ENCODE measurements around the gene CHRNG. TPM values are rescaled to one million over a fixed set of nuclear protein-coding genes. Genes with fewer than 3 reads are reported as not detected.

CHRNG gene
- polyA plus RNA-seq, 2 of the 4 experiments (the other 2 are of a cell fraction): not detected

GRCh38 chr2:232503809-232504323 is 35.6 kb upstream of the CHRNG start:
- ChIA-PET POLR2A (no interaction called here), CTCF (interaction anchor here (0.7 to 1.4 kb wide), 4 partner anchors 18 to 85 kb away, joined by 3 to 5 read pairs (median 4); no protein-coding TSS in a partner anchor)
- WGBS (ENCODE audit: missing lambda C conversion rate): 86% methylated on average over 16 of the region's 16 CpGs
- Histone ChIP-seq H3K4me3 (no peak overlapping the region), H3K9me3 (no peaks in the 10 kb centered on the region), H3K27ac (peak overlapping the region in 1 of 2 experiments; percentile 85; a peak in 2 of 6 replicates), H3K4me2 (no peak overlapping the region; the same call in 2 of the 3 replicates), H3K4me1 (peaks cover 24% of the 10 kb centered on the region)
- FAIRE-seq (no peak), ATAC-seq (no peak), DNase-seq (ENCODE audit: low read depth in 1 of 2, low spot score in 1 of 2) (no peak)
- TF ChIP-seq USF2 (IDR thresholded peaks at IDR 0.05): no peak
- TF ChIP-seq POLR2AphosphoS2 (conservative IDR thresholded peaks at IDR 0.05; ENCODE audit: low read length): no peak
- no peak for TF ChIP-seq NPAS2 (CRISPR knock-in tag; IDR thresholded peaks at IDR 0.05; ENCODE audit: borderline replicate concordance)
- TF ChIP-seq EHMT2 (IDR thresholded peaks at IDR 0.05; ENCODE audit: low read depth): no peak
- TF ChIP-seq ZC3H11A (IDR thresholded peaks at IDR 0.05): no peak
- TF ChIP-seq NFE2L2 (conservative IDR thresholded peaks at IDR 0.05; ENCODE audit: low read length): no peak
- TF ChIP-seq, protein P1, sequence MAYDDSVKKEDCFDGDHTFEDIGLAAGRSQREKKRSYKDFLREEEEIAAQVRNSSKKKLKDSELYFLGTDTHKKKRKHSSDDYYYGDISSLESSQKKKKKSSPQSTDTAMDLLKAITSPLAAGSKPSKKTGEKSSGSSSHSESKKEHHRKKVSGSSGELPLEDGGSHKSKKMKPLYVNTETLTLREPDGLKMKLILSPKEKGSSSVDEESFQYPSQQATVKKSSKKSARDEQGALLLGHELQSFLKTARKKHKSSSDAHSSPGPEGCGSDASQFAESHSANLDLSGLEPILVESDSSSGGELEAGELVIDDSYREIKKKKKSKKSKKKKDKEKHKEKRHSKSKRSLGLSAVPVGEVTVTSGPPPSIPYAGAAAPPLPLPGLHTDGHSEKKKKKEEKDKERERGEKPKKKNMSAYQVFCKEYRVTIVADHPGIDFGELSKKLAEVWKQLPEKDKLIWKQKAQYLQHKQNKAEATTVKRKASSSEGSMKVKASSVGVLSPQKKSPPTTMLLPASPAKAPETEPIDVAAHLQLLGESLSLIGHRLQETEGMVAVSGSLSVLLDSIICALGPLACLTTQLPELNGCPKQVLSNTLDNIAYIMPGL (CRISPR knock-in tag; IDR thresholded peaks at IDR 0.05; ENCODE audit: borderline replicate concordance): no peak
- TF ChIP-seq EP300 (IDR thresholded peaks at IDR 0.05): no peak
- no peak for TF ChIP-seq KDM5A (IDR thresholded peaks at IDR 0.05)
- TF ChIP-seq PBX3 (IDR thresholded peaks at IDR 0.05): no peak
- TF ChIP-seq POLR2A (IDR thresholded peaks at IDR 0.05; ENCODE audit: low read length): no peak
- TF ChIP-seq ZFP36 (IDR thresholded peaks at IDR 0.05; ENCODE audit: borderline replicate concordance, partially characterized antibody): no peak
- TF ChIP-seq MAZ (IDR thresholded peaks at IDR 0.05; ENCODE audit: borderline replicate concordance, low read depth, low read length): no peak
- no peak for TF ChIP-seq RAD21 (conservative IDR thresholded peaks at IDR 0.05 in 1 of 2, IDR thresholded peaks at IDR 0.05 in 1 of 2)
- no peak for TF ChIP-seq NR3C1 (IDR thresholded peaks at IDR 0.05)
- TF ChIP-seq HEYL (CRISPR knock-in tag; IDR thresholded peaks at IDR 0.05): no peak
- TF ChIP-seq HES2 (IDR thresholded peaks at IDR 0.05): no peak
- TF ChIP-seq CHD4 (IDR thresholded peaks at IDR 0.05; ENCODE audit: borderline replicate concordance): no peak
- no peak for TF ChIP-seq FOSL2 (IDR thresholded peaks at IDR 0.05)
- no peak for TF ChIP-seq FOSL2 (CRISPR knock-in tag; IDR thresholded peaks at IDR 0.05)

DNA sequence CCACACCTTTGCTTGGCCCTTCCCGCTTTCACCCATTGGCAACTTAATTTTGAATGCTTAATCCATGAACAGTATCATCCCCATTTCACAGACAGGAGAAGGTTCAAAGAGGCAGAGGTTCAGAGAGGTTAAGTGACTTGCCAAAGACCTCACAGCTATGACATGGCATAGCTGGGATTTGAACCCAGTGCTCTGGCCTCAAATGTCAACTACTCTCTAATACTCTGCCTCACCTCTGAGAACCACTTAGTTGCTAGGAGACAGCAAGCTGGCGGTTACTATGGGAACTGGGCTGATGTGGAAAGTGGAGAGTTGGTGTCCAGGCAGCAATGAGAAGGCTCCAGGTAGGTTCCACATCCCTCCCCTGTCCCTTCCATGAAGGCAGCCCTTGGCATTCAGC is 35.1 kb upstream of the CHRNG start:
- Histone ChIP-seq H3K9me3 (no peaks in the 10 kb centered on the region), H3K4me2 (no peak overlapping the region), H3K4me1 (peaks cover 24% of the 10 kb centered on the region), H3K27ac (no peak overlapping the region), H3K4me3 (no peak overlapping the region)
- FAIRE-seq (no peak), DNase-seq (ENCODE audit: low read depth in 1 of 2, low spot score in 1 of 2) (peak in 1 of 2 experiments; percentile 41), ATAC-seq (no peak)
- ChIA-PET POLR2A (no interaction called here), CTCF (interaction anchor here (0.7 to 1.4 kb wide), 3 partner anchors 17 to 57 kb away, joined by 3 to 5 read pairs (median 4); no protein-coding TSS in a partner anchor)
- TF ChIP-seq ZFP36 (IDR thresholded peaks at IDR 0.05; ENCODE audit: borderline replicate concordance, partially characterized antibody) (peak; percentile 15), EHMT2 (IDR thresholded peaks at IDR 0.05; ENCODE audit: low read depth) (no peak)
- 89% methylated on average over 2 of the region's 2 CpGs for WGBS (ENCODE audit: missing lambda C conversion rate)

DNA sequence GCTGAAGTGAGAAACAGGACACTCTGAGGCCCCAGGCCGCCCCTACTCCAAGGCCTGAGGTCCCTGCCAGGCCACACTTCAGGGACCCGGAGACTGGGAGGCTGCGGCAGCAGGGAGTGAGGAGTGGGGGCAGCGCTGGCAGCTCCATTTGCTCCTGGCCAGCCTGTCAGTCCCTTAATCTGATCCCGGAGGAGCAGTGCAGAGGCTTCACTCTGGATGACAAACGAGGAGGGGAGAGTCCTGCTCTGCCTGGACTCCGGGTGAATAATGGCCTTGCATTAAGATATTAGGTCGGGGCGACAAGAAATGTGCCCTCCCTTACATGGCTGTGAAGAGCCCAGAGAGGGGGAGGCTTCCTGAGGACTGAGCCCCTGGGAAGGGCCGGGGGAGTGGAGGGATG is 33.6 kb upstream of the CHRNG start:
- CTCF ChIA-PET: interaction anchor here (1.0 kb wide), 1 partner anchor 66 kb away, joined by 3 read pairs; no protein-coding TSS in a partner anchor
- FAIRE-seq (no peak), DNase-seq (ENCODE audit: low read depth in 1 of 2, low spot score in 1 of 2) (no peak), ATAC-seq (peak in 1 of 2 experiments; percentile 9; a peak in 2 of 6 replicates)
- H3K4me1 ChIP-seq: peaks cover 24% of the 10 kb centered on the region
- POLR2A ChIA-PET: no interaction called here
- H3K27ac ChIP-seq: no peak overlapping the region
- WGBS (ENCODE audit: missing lambda C conversion rate): 68% methylated on average over 6 of the region's 10 CpGs
- H3K9me3 ChIP-seq: no peaks in the 10 kb centered on the region
- H3K4me2 ChIP-seq: no peak overlapping the region
- H3K4me3 ChIP-seq: no peak overlapping the region
- no peak for TF ChIP-seq CTCF (IDR thresholded peaks at IDR 0.05)
- TF ChIP-seq FOXS1 (CRISPR knock-in tag; IDR thresholded peaks at IDR 0.05): no peak
- TF ChIP-seq RFX5 (IDR thresholded peaks at IDR 0.05): no peak
- TF ChIP-seq NR3C1 (IDR thresholded peaks at IDR 0.05): no peak
- no peak for TF ChIP-seq KDM5A (IDR thresholded peaks at IDR 0.05)
- TF ChIP-seq HOXA7 (CRISPR knock-in tag; IDR thresholded peaks at IDR 0.05): no peak
- TF ChIP-seq USF2 (IDR thresholded peaks at IDR 0.05): no peak
- no peak for TF ChIP-seq NFE2L2 (conservative IDR thresholded peaks at IDR 0.05; ENCODE audit: low read length)
- TF ChIP-seq, protein P1 (CRISPR knock-in tag; IDR thresholded peaks at IDR 0.05; ENCODE audit: borderline replicate concordance): no peak
- no peak for TF ChIP-seq JUN (IDR thresholded peaks at IDR 0.05)

Data from A549 (cell line).